ENCODE results near the gene LGALS8.
"Not testable (repeated sequence)": the region's sequence is repeated elsewhere in the genome, so short reads cannot be mapped to it uniquely, and the experiment has no call there.

Gene LGALS8

DNA sequence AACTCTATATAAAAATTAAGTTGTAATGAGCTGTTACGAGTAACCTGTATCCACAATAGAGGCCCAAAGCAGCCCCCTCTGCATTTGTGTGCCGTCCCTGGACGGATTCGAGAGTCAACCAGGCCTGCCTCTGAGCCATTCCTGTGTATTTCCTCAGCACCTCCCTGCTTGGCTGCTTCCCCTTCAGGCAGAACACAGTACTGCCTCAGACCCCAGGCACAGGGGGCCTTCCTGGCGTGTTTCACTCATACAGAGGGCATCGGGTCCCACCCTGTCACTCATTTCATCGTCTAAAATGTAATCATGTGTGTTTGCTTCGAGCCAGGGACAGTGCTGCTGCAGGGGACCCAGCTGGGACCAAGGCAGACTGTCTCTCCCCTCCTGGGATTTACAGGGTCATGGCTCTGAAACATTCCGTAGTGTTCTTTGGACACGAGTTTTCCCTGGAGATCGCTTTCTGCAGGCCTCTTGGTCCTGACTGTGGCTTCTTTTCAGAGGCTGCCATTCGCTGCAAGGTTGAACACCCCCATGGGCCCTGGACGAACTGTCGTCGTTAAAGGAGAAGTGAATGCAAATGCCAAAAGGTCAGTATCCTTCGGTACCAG is 19.4 kb downstream of the LGALS8 start:
- DNase-seq, result no peak

DNA sequence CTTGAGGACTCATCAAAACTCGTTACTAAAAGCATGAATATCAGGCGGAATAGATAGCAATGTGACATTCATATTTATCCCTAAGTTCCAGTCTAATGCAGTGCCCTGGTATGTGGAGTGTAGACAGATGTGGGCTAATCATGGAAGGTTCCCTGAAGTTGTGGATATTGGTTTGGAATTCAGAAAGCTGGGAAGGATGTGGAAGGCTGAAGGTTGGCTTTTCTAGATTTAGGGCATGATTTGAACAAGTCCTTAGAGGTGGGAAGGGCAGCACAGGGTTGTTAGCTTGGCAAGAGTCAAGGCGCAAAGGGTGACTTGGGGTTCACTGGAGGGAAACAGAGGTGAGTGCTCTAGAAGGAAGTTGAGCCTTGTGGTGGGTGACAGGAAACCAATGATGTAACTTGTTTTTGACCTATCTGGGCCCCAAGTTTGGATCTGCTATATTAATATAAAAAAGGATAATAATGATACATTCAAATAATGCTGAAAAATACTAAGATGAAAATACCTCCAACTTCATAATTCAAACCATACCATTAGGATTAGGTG is 21.9 kb downstream of the LGALS8 start:
- DNase-seq, result no peak

DNA sequence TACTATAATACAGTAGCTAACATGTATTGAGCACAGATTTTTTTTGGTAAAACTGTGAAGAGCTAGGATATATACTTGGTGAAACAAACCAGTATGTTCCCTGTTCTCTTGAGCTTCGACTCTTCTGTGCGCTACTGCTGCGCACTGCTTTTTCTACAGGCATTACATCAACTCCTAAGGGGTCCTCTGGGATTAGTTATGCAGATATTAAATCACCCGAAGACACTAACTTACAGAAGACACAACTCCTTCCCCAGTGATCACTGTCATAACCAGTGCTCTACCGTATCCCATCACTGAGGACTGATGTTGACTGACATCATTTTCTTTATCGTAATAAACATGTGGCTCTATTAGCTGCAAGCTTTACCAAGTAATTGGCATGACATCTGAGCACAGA is 24.7 kb downstream of the LGALS8 start:
- no peak for DNase-seq

DNA sequence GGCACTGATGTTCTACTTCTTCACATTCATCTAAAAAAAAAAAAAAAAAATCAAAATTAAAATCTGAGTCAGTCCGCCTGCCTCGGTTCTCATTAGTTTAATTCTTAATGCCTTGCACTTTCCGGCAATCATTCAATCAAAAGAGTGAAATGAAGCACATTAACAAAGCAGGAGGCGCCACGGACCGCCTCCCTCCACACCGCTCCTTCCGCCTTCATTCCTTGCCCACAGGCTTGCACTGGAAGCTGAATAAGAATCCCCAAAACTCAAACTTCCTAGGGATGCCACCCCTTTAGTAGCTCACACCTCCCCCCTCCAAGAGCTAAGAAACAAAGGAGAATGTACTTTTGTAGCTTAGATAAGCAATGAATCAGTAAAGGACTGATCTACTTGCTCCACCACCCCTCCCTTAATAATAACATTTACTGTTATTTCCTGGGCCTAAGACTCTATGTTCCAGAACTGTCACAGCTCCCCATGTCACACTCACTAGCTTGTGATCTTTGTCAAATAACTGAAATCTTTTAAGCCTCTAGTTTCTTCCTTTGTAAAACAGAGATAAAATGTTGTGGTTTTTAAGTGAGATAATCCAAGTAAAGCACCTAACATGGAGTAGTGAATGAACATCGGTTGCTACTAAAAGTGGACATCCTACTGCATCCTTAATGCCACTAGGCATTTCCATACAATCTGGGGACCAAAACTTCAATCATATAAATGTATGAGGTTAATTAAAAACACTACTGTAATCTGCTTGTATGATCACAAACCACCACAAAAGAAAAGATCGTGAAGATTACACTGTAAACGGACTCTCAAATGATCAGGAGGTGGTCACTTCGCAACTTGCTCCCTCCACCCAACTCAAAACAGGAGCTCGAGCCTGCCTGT is 27.4 kb downstream of the LGALS8 start:
- DNase-seq, result no peak

GRCh38 chr1:236552096-236552495 is 28.3 kb downstream of the LGALS8 start:
- DNase-seq, result no peak

DNA sequence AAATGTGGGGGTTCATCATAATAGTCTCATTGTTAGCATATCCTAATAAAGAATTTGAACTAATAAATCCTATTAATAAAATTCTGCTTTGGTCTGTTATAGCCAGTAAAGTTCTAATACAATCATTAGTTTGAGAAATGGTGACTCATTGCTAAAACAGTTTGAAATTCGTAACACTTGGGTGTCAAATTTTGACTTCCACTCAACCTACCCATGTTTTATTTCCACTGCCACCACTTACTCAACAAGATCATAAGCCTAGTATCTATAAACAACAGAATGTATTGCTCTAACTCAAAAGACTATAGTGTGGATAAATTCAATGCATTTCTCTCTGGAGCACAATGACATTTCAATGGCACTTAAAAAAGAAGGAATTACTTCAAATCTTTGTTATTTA is 29.1 kb downstream of the LGALS8 start:
- no peak for DNase-seq

DNA sequence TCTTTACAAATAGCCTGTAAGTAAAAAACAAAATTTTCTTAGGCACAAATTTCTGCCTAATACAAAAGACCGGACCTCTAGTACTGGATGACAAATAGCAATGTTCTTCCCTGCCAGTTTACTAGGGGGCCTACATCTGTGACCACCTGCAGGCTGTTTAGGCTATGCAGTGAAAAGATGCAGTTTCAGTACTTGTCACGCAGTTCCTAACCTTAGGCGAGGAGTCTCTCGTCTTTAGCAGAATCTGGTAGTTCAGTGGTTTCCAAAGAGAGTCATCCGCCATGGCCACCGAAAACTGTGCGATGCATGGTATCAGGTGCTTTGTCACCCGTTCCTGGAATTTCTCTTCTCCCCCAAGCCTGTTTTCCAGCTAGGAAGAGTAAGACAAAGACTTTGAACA is 29.6 kb downstream of the LGALS8 start:
- DNase-seq, result no peak

- DNase-seq, result no peak
These were observed 32.8 kb downstream of the LGALS8 start for GRCh38 chr1:236556606-236557005.

GRCh38 chr1:236558081-236558480 is 34.3 kb downstream of the LGALS8 start:
- no peak for DNase-seq

- no peak for DNase-seq
These were observed 35.1 kb downstream of the LGALS8 start for GRCh38 chr1:236558846-236559245.

GRCh38 chr1:236560213-236560771 is 36.5 kb downstream of the LGALS8 start:
- DNase-seq, result no peak

DNA sequence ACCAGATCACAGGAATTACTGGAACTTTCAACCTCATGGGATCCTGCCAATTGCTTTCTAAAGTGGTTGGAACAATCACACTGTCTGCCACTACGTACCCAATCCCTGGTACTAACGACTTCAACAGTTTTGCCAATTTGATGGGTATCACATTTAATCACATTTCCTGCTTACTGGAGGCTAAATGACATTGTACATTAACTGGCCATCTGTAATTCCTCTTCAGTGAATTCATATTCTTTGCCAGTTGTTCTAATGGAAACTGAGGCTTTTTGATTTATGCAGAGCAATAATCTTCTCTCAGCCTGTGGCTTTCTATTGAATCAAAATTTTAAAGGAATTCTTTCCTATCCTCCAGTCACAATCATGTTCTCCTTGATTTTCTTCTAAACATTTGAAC is 38.2 kb downstream of the LGALS8 start:
- no peak for DNase-seq

DNA sequence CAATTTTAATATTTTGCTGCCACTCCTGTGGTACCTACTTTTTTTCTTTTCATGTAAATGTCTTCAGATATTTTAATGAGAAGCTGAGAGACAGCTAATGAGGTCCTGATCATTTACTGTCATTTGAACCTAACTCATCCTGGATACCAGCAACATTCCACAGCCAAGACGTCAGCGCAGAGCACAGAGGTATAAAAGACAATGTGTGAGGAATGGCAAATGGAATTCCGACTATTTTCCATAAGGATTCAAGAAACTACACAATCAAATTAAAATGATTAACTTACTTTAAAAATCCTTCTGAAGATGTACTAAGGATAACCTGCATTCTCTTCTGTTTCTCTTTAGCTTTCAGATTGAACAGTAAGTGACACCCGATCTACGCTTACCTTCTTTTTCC is 41.7 kb downstream of the LGALS8 start:
- DNase-seq, result no peak

DNA sequence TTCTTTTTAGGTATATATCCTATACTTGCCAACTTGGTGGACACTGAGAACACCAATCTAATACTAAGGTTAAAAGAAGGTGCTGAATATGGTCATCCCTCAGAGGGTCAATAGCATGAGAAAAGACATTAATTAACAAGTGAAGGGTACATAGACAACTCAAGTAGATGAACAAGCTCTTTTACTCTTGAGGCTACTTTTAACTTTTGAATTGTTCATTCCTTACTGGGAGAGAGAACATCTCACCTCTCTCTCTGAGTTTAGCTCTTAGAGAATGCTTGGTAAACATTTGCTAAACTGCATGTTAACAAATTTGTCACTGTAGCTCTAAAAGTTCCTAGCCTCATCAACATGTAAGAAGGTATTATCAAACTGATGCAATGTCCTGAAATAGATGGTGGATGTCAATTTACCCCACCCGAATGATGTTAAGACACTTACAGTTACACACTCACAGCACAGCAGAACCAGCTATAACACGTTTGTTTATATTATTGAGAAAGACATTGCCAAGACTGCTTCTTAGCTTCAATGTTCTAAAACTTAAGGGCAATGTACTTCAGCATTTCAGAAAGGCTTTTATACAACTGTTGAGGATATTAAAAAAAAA is 44.6 kb downstream of the LGALS8 start:
- DNase-seq, result no peak

- DNase-seq, result no peak
These were observed 51.7 kb downstream of the LGALS8 start for GRCh38 chr1:236575523-236575922.

DNA sequence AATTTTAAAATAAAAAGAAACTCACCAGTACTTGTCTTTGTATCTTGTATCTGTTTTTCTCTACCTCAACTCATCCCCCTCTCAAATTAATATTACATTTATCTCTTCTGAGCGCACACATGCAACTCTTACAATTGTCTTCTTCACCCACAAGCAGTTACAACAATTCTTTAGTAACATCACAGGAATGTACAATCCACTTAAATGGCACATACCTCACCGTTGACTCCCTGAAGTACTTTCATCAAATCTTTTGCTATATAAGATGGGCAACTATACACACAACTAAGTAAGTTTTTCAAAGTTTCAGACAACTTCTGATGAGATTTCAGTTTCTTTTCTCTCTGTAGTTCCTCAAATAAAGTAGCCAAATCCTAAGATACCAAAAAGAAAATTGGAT is 52.2 kb downstream of the LGALS8 start:
- no peak for DNase-seq

DNA sequence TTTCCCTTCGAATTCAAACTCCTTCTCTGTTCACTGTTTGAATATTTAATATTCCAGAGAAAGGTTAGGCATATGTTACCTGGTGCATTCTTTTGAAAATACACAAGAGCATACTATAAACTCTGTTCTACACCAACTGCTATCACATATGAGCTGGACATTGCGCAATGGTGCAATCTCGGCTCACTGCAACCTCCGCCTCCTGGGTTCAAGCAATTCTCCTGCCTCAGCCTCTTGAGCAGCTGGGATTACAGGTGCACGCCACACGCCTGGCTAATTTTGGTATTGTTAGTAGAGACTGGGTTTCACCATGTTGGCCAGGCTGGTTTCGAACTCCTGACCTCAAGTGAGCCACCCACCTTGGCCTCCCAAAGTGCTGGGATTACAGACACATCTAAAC is 53.3 kb downstream of the LGALS8 start:
- not testable (repeated sequence) for DNase-seq

DNA sequence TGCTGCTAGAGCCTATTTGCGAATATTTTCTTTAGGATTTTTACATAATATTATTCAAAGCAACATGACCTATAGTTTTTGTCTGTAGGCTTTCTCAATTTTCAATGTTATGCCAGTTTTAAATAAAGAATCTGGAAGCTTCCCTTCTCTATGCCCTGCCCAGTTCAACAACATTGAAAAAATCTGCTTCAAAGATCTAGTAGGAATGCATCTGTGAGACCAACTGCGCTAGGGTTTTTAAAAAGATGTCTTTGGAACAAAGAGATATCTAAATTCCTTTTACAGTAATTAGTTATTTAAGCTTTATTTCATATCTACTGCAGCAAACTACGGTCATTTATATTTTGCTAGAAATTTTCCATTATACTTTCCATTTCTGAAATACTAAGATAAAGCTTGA is 54.9 kb downstream of the LGALS8 start:
- no peak for DNase-seq

DNA sequence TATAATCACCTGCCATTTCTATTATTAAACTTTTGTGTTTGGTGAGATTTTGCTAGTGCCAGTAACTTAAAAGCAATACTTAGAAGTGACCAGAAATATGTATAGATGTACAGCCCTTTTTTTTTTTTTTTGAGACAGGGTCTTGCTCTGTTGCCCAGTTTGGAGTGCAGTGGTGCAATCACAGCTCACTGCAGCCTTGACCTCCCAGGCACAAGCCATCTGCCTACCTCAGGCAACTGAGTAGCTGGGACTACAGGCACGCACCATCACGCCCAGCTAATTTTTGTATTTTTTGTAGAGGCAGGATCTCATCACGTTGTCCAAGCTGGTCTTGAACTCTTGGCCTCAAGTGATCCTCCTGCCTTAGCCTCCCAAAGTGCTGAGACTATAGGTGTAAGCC is 56.6 kb downstream of the LGALS8 start:
- not testable (repeated sequence) for DNase-seq

GRCh38 chr1:236581528-236581927 is 57.7 kb downstream of the LGALS8 start:
- no peak for DNase-seq

DNA sequence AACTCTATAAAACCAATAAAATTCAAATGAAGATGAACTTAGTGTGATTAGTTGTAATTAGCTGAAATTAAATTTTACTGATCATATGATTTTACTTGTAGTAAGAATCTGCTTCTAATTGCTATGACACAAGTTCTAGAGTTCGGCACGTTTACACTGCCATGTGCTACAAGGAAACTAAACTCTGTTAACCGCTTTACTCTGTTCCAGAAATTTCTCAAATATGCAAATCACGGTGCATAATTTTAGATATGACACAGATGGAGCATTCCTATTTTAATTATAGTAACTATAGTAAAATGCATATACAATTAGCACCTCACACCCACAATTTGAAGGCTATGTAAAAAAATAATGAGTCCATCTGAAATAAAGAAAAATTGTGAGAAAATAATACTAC is 65.7 kb downstream of the LGALS8 start:
- no peak for DNase-seq

GRCh38 chr1:236590553-236591150 is 66.9 kb downstream of the LGALS8 start:
- no peak for DNase-seq

DNA sequence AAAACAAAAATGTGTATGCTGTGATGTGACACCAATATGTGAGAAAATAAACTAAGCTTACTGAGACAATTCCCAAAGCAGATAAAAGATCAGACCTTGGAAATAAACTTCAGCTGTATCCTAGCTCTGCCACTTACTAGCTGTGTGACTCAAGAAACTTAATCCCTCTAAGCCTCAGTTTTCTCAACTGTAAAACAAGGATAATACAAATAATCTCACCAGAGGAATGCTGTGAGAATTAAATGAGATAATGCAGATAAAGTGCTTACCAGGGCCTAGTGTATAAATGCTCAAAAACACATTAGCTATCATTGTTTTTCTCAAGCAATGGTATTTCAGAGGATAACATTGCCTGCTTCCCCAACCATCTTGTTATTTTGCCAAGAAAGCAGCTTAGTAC is 78.4 kb downstream of the LGALS8 start:
- no peak for DNase-seq
